ENCODE results near the gene FHAD1.

FHAD1 gene

GRCh38 chr1:15309687-15310086 lies 62.7 kb downstream of the FHAD1 start:
- DNase-seq, result no peak

GRCh38 chr1:15310544-15310943 lies 63.5 kb downstream of the FHAD1 start:
- DNase-seq, result no peak

- DNase-seq, result no peak
Measured at GRCh38 chr1:15311122-15311822, 64.2 kb downstream of the FHAD1 start.

GRCh38 chr1:15311880-15312279 lies 64.9 kb downstream of the FHAD1 start:
- DNase-seq, result no peak

- no peak for DNase-seq
Measured at GRCh38 chr1:15312626-15313411, 65.8 kb downstream of the FHAD1 start.

- DNase-seq, result no peak
Measured at GRCh38 chr1:15314328-15315281, 67.6 kb downstream of the FHAD1 start.

- no peak for DNase-seq
Measured at GRCh38 chr1:15315815-15316214, 68.8 kb downstream of the FHAD1 start.

GRCh38 chr1:15316510-15316909 lies 69.5 kb downstream of the FHAD1 start:
- DNase-seq, result no peak

GRCh38 chr1:15320267-15320666 lies 73.2 kb downstream of the FHAD1 start:
- DNase-seq, result no peak

- DNase-seq, result no peak
Measured at GRCh38 chr1:15321601-15322000, 74.6 kb downstream of the FHAD1 start.

GRCh38 chr1:15322648-15323350 lies 75.8 kb downstream of the FHAD1 start:
- DNase-seq, result no peak

- peak; percentile 75 for DNase-seq
Measured at GRCh38 chr1:15323351-15323988, 76.4 kb downstream of the FHAD1 start.

GRCh38 chr1:15323989-15324868 lies 77.2 kb downstream of the FHAD1 start:
- DNase-seq, result no peak

GRCh38 chr1:15324869-15325335 lies 77.9 kb downstream of the FHAD1 start:
- no peak for DNase-seq

- no peak for DNase-seq
Measured at GRCh38 chr1:15325375-15326085, 78.5 kb downstream of the FHAD1 start.

- no peak for DNase-seq
Measured at GRCh38 chr1:15326691-15327588, 79.9 kb downstream of the FHAD1 start.

- no peak for DNase-seq
Measured at GRCh38 chr1:15328351-15329103, 81.5 kb downstream of the FHAD1 start.

- peak in 1 of 2 donors; percentile 18 for DNase-seq
Measured at GRCh38 chr1:15329104-15329820, 82.2 kb downstream of the FHAD1 start.
